MG63 (cell line): ENCODE data around the gene TYW1B. TPM values are rescaled to one million over a fixed set of nuclear protein-coding genes. Genes with fewer than 3 reads are reported as not detected.
"Not testable (repeated sequence)": the region's sequence is repeated elsewhere in the genome, so short reads cannot be mapped to it uniquely, and the experiment has no call there.

Experiments used
- DNase-seq: peaks from one replicate; pipeline ENCODE4 v3.0.0-alpha.2; 2020
- H3K27me3 ChIP-seq: fragments of 250-450 bp; sonication (Bioruptor Pico); 2 replicates; pipeline ENCODE4 v1.5.1; 2020; ENCODE audit warnings: mild to moderate bottlenecking, moderate library complexity
- H3K36me3 ChIP-seq: fragments of 250-450 bp; sonication (Bioruptor Pico); 2 replicates; pipeline ENCODE4 v1.5.1; 2020; ENCODE audit warnings: mild to moderate bottlenecking, moderate library complexity
- H3K4me3 ChIP-seq: fragments of 250-450 bp; sonication (Bioruptor Pico); 2 replicates; pipeline ENCODE4 v1.5.1; 2020; ENCODE audit warnings: mild to moderate bottlenecking, moderate library complexity
- H3K9me3 ChIP-seq: fragments of 250-450 bp; sonication (Bioruptor Pico); 2 replicates; pipeline ENCODE4 v1.5.1; 2020; ENCODE audit warnings: mild to moderate bottlenecking, moderate library complexity
- total RNA-seq: library from RNA; depleted of rRNA; stranded (reverse); fragments of >200 nt; shearing (Covaris generic); gene quantifications from 2 replicates; pipeline ENCODE4 v1.2.3, GENCODE V29; 2014; ENCODE audit warnings: low replicate concordance

The TYW1B gene
- total RNA-seq, 1 experiment from 2014 or later: 3.6 TPM

DNA sequence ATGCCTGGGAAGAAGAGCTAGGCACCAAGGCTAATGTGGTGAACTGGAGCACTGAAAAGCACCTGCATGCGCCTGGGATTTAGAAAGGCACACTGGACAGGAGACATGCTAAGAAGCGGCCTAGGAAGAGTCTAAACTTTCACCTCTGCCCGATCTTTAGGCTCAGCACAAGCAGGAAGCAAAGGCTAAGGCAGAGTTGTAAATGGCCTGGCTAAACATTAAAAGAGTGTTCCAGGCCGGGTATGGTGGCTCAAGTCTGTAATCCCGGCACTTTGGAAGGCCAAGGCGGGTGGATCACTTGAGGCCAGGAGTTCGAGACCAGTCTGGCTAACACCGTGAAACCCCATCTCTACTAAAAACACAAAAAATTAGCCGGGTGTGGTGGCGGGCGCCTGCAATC lies 88.3 kb downstream of the TYW1B start:
- not testable (repeated sequence) for DNase-seq, H3K36me3 ChIP-seq, H3K4me3 ChIP-seq, H3K9me3 ChIP-seq, H3K27me3 ChIP-seq

DNA sequence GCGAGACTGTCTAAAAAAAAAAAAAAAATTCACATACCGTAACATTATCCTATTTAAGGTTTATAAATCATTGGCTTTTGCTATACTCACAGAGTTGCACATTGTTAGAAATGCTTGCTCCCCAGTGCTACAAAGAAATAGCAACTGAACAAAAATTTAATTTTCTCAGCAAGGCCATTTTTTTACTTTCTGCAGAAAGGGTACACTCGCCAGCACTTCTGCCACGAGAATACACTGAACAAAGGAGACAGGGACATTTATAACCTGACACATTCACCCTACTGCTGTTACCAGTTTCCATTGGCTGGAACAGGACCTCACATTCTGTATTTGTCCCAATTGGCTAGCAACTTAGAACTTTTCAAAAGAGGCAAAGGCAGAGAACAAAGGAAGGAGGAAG lies 92.1 kb downstream of the TYW1B start:
- not testable (repeated sequence) for DNase-seq, H3K36me3 ChIP-seq, H3K27me3 ChIP-seq, H3K9me3 ChIP-seq, H3K4me3 ChIP-seq

DNA sequence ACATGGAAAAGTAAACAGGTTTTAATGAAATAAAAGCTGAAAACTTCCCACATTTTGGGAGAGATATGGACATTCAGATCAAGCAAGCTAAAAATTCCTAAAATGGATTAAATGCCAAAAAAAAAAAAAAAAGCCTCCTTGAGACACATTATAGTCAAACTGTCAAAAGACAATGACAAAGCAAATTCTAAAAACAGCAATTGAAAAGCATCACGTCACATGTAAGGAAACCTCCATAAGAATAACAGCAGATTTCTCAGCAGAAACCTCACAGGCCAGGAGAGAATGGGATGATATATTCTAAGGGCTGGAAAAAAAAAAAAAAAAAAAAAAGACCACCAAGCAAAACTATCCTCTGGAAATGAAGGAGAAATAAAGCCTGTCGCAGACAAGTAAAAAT lies 97.2 kb downstream of the TYW1B start:
- H3K9me3 ChIP-seq, H3K36me3 ChIP-seq, H3K4me3 ChIP-seq, DNase-seq, H3K27me3 ChIP-seq: not testable (repeated sequence)

DNA sequence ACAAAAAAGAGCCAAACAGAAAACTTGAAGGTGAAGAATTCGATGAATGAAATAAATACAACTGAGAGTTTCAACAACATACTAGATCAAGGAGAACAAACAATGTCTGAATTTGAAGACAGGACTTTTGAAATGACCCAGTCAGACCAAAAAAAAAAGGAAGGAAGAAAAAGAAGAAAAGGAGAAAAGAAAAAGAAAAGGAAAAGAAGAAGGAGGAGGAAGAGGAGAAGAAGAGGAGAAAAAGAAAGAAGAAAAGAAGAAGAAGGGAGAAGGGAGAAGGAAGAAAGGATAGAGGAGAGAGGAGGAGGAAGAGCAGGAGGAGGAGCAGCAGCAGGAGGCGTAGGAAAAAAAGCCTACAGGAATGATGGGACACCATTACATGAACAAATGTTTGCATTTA lies 97.6 kb downstream of the TYW1B start:
- H3K36me3 ChIP-seq, H3K9me3 ChIP-seq, H3K4me3 ChIP-seq, DNase-seq, H3K27me3 ChIP-seq: not testable (repeated sequence)

DNA sequence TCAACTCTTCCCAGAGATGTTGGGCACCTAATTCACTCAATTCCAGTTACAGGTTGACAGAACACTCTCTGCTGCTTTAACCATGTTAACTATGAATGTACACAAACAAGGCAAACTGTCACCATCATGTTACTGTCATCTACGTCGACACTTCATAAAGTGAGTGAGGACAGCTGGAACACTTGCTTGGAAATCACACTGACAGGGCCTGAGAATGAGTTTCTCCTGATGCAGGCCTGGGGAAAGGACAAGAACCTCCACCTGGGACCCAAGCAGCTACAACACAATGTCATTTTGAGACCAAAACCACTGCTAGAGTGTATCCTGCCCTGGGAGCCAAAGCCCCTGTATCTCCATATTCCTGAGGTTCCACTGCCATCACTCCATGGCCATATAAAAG lies 98.9 kb downstream of the TYW1B start:
- H3K4me3 ChIP-seq, H3K27me3 ChIP-seq, DNase-seq, H3K36me3 ChIP-seq, H3K9me3 ChIP-seq: not testable (repeated sequence)

DNA sequence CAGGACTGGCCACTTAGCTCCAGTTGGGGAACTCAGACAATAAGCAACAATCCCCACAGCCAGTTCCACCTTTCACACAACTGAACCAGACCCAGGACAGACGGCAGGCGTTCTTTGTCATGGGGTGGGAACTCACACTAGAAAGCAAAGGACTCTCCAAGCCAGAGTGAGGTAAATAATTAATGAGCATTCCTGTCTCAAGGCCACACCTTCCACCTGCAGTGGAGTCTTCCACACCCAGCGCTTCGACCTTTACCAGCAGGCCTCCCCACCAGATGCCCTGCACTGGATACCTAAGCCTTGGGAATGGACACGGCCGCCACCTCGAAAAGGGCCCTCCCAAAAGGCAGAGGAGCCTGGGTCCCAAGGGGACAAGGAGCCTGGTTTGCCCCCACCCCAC lies 105.3 kb downstream of the TYW1B start:
- not testable (repeated sequence) for H3K27me3 ChIP-seq, H3K9me3 ChIP-seq, H3K36me3 ChIP-seq, DNase-seq, H3K4me3 ChIP-seq

DNA sequence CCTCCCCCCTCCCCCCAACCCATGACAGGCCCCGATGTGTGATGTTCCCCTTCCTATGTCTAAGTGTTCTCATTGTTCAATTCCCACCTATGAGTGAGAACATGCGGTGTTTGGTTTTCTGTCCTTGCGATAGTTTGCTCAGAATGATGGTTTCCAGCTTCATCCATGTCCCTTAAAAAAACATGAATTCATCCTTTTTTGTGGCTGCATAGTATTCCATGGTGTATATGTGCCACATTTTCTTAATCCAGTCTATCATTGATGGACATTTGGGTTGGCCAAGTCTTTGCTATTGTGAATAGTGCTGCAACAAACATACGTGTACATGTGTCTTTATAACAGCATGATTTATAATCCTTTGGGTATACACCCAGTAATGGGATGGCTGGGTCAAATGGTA lies 107.1 kb downstream of the TYW1B start:
- not testable (repeated sequence) for H3K9me3 ChIP-seq, DNase-seq, H3K36me3 ChIP-seq, H3K27me3 ChIP-seq, H3K4me3 ChIP-seq

DNA sequence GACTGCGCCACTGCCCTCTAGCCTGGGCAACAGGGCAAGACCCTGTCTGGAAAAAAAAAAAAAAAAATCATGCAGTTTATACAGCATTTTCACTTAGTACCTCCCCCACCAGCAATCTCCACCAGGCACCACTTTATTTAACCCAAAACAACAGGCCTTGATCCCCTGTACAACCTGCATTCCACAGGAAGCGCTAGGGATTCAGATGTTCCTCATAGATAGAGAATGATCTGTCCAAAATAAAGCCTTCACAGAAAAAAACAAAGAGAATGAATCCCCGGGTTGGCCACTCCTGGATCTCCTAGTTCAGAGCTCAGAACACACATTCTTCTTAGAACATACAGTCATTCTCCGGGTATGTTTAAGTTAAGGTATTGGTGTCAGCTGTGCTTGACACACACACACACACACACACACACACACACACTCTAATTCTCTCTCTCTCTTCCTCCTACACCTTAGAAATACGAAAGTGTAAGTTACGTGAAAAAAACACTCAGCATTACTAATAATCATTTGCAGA lies 110.7 kb downstream of the TYW1B start:
- H3K36me3 ChIP-seq, H3K27me3 ChIP-seq, H3K4me3 ChIP-seq, H3K9me3 ChIP-seq, DNase-seq: not testable (repeated sequence)

DNA sequence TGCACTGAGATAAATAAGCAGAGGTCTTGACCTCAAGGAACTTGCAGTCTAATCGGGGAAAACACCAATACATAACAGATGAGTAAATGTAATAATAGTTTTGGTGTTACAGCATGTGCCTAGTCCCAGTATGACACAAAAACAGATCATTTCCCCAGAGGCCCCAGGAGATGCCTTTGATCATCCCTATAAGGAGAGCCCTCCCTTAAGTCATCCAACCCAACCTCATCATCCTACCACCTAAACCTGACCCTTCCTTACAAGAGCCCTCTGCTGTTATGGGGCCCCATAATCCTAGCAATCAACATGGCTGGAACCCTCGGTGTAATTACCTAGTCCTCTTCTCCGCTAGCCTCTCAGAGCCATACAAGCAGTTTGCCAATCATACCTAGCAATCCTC lies 116.1 kb downstream of the TYW1B start:
- not testable (repeated sequence) for H3K36me3 ChIP-seq, DNase-seq, H3K9me3 ChIP-seq, H3K4me3 ChIP-seq, H3K27me3 ChIP-seq

DNA sequence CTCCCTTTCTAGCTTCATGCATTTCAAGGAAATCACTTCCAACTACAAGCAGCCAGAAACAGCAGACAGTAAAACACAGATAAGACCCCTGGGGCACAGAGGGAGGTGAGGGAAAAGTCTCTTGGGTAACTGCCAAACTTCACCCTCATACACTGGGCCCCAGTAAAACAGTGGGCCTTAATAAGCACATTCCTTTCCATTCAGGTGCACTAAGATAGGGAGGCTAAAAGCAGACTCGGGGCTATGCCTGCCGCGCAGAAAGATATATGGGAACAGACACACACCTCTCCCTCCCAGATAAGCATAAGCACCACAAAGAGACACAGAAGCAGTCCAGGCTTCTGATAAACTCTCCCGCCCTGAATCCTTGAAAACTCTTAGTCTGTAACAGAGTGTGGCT lies 117.0 kb downstream of the TYW1B start:
- Histone ChIP-seq H3K4me3 (no peak overlapping the region), H3K9me3 (no peaks in the 10 kb centered on the region), H3K36me3 (no peaks in the 10 kb centered on the region), H3K27me3 (no peaks in the 10 kb centered on the region)
- DNase-seq: no peak

DNA sequence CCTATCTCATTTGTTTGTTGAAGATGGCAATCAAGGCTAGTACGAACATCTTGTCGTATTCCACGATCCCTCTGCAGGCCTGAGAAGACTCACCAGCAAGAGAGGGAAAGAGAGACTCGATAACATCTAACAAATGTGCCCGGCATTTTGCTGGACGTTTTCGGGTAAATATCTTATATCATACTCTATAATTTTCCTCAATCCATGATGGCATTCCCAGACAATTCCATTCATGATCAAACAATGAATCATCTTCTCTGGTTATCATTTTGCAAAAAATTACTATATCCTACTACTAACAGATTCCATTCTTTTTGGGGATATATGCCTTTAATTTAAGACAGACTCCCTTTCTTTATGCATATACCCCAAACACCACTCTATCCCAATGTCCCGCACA lies 118.1 kb downstream of the TYW1B start:
- H3K9me3 ChIP-seq: no peaks in the 10 kb centered on the region
- DNase-seq: no peak
- H3K4me3 ChIP-seq: no peak overlapping the region
- no peaks in the 10 kb centered on the region for H3K27me3 ChIP-seq
- H3K36me3 ChIP-seq: no peaks in the 10 kb centered on the region

DNA sequence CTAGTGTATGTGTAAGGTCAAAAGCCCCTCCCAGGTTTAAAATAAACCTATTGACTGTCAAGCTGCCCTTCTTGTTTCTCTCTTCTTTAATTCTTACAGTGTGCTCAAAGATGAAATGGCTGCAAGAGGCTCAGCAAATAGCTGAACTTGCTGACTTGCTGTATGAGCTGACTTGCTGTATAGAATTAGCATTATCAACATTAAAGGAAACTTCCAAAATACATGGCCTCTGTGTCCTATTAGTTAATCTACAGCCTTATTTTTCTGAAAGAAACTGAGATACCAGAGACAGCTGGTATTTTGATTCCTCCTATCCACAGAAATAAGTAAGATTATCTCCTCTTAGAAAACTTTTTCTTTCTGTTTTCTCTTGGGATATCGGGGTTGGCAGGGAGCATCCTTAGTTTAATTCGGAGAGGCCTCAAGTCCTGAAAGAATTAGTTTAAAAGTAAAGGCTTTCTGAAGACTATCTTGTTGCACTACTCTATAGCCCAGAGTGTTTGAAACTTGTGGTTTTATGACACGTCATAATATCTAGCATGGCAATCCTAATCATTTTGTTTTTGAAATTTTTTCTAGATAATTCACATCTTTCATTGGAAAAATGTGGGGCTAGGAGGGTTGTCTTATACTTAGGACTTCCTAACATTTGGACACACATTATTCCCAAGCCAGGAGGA lies 119.5 kb downstream of the TYW1B start:
- H3K36me3 ChIP-seq, H3K4me3 ChIP-seq, H3K27me3 ChIP-seq, H3K9me3 ChIP-seq, DNase-seq: not testable (repeated sequence)

DNA sequence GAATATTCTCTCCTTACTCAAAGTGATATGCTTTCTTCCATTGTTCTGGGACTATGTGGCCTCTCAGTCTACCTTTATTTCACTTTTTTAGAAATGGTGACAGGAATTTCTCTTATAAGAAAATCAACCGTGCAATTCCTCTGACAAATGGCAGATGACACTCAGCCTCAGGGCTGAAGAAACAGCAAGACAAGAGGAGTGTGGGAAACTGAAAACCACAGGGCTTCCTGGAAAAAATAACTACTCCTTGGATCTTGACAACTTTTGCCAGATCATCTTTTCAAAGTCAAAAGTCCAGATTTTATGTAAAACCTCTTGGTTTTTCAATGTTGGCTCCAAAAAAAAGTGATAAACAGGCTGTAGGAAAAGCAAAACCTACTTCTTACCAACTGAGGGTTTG lies 121.5 kb downstream of the TYW1B start:
- no peak for DNase-seq
- Histone ChIP-seq H3K9me3 (no peaks in the 10 kb centered on the region), H3K27me3 (no peaks in the 10 kb centered on the region), H3K4me3 (no peak overlapping the region), H3K36me3 (no peaks in the 10 kb centered on the region)

DNA sequence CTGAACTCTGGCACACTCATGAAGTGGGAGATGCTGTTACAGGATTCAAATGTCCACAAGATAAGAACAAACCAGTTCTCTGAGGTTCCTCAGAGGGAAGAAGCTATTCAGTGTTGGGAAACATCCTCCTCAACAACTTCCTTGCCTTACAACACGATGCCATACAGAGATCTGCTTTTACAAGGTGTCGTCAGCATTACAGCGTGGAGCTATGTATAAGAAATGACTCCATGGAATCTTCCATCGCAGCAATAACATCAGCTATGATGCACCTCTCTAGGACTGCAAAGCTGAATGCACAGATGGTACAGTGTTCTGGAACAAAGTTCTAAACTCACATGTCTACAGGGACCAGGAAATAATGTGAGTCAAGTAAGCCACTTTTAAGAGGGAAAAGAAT lies 122.3 kb downstream of the TYW1B start:
- H3K9me3 ChIP-seq, H3K4me3 ChIP-seq, DNase-seq, H3K27me3 ChIP-seq, H3K36me3 ChIP-seq: not testable (repeated sequence)

DNA sequence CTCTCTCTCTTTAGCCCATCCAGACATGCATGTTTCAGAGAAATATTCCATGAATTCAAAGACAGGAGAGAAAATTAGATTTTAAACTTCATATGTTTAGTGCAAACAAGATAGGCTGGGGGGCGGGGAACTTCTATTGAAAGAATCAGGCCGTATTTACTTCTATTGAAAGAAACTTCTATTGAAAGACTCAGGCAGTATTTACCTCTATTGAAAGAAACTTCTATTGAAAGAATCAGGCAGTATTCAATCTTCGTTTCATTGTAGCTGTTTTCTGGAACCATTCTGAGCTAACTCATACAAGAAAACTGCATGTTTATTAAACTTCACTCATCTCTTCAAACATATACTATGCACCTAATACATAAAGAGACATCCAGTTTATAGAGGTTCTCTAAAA lies 123.1 kb downstream of the TYW1B start:
- H3K9me3 ChIP-seq: no peaks in the 10 kb centered on the region
- H3K36me3 ChIP-seq: no peaks in the 10 kb centered on the region
- no peak for DNase-seq
- H3K27me3 ChIP-seq: no peaks in the 10 kb centered on the region
- no peak overlapping the region for H3K4me3 ChIP-seq

DNA sequence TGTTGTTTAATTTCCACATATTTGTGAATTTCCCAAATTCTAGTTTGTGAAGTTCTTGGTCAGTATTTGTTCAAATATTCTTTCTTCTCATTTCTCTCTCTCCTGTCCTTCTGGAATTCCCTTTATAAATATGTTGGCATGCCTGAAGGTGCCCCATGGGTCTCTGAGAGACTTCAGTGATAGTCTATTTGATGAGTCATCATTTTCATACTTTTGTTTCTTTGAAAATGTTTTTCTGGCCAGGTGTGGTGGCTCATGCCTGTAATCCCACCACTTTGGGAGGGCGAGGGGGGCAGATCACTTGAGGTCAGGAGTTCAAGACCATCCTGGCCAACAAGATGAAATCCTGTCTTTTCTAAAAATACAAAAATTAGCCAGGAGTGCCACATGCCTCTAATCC lies 127.5 kb downstream of the TYW1B start:
- H3K9me3 ChIP-seq, DNase-seq, H3K27me3 ChIP-seq, H3K36me3 ChIP-seq, H3K4me3 ChIP-seq: not testable (repeated sequence)

DNA sequence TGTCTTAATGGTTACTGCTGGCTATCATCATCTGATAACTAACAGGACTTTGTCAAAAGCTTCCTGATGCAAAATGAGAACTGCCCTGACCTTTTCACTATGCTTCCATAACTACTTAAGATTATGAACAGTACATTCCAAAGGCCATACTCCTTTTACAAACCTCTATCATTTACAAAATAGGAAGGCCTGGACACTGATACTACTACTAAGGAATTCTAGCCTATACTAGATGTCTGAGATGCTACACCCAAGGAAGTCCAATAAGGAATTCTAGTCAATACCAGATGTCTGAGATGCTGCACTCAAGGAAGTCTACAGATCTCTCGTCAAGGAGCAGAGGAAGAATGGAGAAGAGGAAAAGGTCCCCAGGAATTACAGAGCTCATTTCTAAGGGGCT lies 130.9 kb downstream of the TYW1B start:
- H3K27me3 ChIP-seq, H3K4me3 ChIP-seq, H3K36me3 ChIP-seq, DNase-seq, H3K9me3 ChIP-seq: not testable (repeated sequence)

DNA sequence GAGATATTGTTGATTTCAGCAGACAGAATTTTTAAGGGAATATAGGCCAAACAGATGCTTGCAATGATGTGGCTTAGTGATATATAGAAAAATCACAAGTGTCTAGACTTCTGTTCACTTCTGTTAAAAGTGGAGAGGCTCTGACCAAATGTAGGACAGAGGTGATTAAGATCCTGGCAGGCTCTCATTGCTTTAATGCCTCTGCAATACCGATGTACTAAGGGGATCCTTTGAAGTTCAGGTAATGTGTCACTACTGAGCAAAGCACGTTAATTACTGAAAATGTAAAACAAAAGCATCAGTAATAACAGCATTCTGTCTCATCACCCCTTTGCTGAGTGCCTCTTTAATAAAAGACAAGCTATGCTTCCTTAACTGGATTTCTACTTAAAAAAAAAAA lies 131.4 kb downstream of the TYW1B start:
- H3K36me3 ChIP-seq: not testable (repeated sequence)

DNA sequence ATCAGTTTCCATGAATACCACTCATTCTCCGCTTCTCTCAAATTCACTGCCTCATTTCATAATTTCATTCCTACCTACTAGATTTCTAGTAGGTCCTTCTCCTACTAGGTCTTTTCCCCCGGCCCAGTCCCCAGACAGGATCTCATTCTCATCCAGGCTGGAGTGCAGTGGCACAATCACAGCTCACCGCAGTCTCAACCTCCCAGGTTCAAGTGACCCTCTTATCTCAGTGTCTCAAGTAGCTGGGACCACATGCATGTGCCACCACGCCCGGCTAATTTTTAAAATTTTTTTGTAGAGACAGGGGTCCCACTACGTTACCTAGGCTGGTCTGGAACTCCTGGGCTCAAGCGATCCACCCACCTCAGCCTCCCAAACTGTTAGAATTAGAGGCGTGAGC lies 132.5 kb downstream of the TYW1B start:
- H3K4me3 ChIP-seq, H3K36me3 ChIP-seq, DNase-seq, H3K9me3 ChIP-seq, H3K27me3 ChIP-seq: not testable (repeated sequence)

More for the DNA sequence above, 131.4 kb downstream of the TYW1B start:
- H3K4me3 ChIP-seq, H3K9me3 ChIP-seq, H3K27me3 ChIP-seq, DNase-seq: not testable (repeated sequence)
